Effector CD8-positive, alpha-beta T cell (primary cell): ENCODE results near the gene TM2D3.

Source experiments
- DNase-seq: peaks from one replicate; lab custom pipeline; 2025; lab: John Stamatoyannopoulos, UW

TM2D3 gene

DNA sequence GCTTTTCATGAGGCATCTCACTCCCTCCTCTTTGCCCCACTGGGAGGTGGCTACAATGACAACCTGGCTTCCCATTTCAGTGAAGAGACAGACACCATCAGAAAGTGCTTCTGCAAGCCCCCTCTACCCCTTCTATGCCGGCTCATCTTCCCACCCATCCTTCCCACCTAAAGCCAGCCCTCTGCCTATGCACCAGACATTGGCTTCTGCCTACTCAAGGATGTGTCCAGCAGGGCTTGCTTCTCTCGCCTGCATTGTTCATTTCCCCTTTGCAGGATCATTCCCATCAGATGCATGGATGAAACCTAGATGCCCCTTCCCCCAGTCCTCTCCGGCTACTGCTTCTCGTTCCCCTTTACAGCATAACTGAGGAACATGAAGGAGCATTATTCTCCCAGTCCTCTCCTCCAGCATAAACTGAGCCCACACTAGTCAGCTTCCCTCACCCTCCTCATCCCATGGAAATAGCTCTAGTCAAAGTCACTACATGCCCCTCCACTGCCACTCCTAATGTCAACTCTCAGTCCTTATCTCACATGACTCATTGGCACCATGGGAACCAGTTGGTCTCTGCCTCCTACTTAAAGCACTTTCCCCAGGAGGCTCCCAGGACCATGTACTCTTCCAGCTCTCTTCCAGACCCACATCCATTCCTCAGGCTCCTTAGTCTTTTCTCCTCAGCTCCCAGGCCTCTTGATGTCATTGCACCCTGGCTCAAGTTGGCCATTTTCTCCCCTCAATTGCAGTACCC, 47.9 kb downstream of the TM2D3 start:
- no peak for DNase-seq

DNA sequence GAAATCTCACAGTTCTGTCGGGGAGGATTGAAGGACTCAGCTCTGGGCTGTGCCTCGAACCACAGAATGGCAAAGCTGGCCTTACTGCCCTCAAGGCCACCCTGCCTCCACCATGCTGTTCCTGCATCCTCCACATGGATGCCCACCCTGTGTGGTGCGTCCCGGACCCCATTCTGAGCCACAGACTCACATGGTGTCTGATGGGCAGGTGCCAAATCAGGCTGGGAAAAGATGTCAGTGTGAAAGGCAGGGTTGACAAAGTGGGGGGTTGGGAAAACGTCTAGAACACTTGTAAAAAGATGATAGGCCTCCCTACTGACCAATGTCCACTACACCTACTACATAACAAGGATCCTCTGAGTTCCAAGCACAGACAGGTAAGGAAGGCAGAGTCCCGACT, 49.4 kb downstream of the TM2D3 start:
- no peak for DNase-seq

DNA sequence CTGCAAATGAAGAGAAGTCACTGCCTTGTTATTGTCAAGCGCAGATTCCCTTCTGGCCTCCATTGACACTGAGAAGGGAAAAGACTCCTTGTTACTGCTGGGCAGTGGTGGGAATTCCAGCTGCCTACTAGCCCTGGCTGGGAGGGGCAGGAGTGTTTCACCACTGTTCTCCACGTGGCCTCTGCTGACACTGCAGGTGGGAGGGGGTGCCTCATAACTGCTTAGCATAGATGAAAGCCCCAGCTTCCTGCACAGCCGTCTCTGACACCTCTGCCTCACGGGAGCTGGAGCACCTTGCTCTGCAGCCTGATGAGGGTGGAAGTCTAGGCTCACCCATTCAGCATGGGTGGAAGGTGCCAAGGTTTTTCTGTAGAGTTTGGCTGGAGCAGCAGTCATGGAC, 52.1 kb downstream of the TM2D3 start:
- no peak for DNase-seq

DNA sequence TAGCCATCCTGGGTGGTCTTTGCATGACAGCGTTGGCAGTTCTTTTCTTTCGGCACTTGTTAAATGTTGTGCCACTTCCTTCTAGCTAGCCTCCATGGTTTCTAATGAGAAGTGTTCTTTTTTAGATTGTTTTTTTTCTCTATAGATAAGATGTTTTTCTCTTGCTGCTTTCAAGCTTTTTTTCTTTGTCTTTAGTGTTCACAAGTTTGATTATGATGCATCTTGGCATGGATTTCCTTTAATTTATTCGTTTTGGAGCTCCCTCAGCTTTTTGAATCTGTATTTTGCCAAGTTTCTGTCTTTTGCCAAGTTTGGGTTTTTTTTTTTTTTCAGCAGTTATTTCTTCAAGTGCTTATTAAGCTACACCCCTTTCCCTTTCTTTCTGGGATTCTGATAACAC, 53.1 kb downstream of the TM2D3 start:
- DNase-seq: no peak

DNA sequence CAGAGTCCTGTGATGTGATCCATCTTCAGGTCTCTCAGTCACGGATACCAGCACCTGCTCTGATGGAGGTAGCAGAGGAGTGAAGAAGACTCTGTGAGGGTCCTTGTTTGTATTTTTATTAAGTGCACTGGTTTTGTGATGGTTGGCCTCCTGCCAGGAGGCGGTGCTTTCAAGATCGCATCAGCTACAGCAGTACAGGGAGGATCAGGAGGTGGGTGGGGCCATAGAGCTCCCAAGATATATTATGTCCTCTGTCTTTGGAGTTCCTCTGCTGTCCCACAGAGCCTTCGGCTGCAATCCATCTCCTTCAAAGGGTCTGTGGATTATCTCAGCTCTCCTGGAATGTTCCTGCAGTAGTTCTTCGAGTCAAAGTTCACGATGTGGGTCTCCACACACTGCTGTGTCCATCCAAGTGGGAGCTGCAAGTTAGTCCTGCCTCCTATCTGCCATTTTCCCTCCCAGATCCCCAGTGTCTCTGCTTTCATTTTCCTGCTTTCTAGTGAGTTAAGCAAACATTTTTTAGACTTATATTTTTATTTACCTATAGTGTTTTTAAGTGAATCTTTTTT, 54.7 kb downstream of the TM2D3 start:
- DNase-seq: no peak

DNA sequence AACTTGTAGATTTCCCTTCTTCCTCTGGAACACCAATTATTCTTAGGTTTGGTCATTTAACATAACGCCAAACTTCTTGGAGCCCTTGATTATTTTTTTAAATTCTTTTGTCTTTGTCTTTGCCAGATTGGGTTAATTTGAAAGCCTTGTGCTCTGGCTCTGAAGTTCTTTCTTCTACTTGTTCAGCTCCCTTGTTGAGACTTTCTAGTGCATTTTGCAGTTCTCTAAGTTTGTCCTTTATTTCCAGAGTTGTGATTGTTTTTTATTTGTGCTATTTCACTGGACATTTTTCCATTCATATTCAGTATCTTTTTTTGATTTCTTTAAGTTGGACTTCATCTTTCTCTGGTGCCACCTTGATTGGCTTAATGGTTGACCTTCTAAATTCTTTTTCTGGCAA, 55.5 kb downstream of the TM2D3 start:
- DNase-seq: no peak
